ENCODE results near the gene LPAR3.

LPAR3 gene

GRCh38 chr1:84762664-84763063 is 130.3 kb downstream of the LPAR3 start:
- Histone ChIP-seq H3K9ac (no peak overlapping the region), H3K36me3 (ENCODE audit: insufficient read depth) (no peaks in the 10 kb centered on the region), H3K4me1 (ENCODE audit: low read depth, poor library complexity, severe bottlenecking) (no peaks in the 10 kb centered on the region), H3K27me3 (ENCODE audit: insufficient read depth, low read depth) (no peaks in the 10 kb centered on the region), H4K20me1 (ENCODE audit: insufficient read depth) (no peaks in the 10 kb centered on the region), H3K4me2 (no peak overlapping the region), H3K4me3 (IDR thresholded peaks at IDR 0.05; ENCODE audit: insufficient read depth, low read depth, low read length) (no peak overlapping the region), H3K79me2 (ENCODE audit: insufficient read depth, low read depth) (no peaks in the 10 kb centered on the region), H2AFZ (ENCODE audit: low read depth) (no peak overlapping the region), H3K27ac (no peak overlapping the region)
- no peak for TF ChIP-seq CTCF (conservative IDR thresholded peaks at IDR 0.05; ENCODE audit: low read depth, low read length)

All from KMS-11 (cell line).